EH (cell line): Measurements from ENCODE around the gene LNPEP.
"Not testable (repeated sequence)": the region's sequence is repeated elsewhere in the genome, so short reads cannot be mapped to it uniquely, and the experiment has no call there.

ENCODE experiments used
- DNase-seq: peaks from one replicate; pipeline ENCODE4 v3.0.0-alpha.2; 2015; ENCODE audit warnings: low read depth

Gene LNPEP

GRCh38 chr5:96930058-96930457 lies 5.8 kb upstream of the LNPEP start:
- no peak for DNase-seq

GRCh38 chr5:96930589-96930988 lies 5.3 kb upstream of the LNPEP start:
- no peak for DNase-seq

GRCh38 chr5:96931037-96931436 lies 4.8 kb upstream of the LNPEP start:
- not testable (repeated sequence) for DNase-seq

- DNase-seq, result no peak
These were observed 4.3 kb upstream of the LNPEP start for GRCh38 chr5:96931605-96932004.

- DNase-seq, result no peak
These were observed 3.9 kb upstream of the LNPEP start for GRCh38 chr5:96932026-96932425.

- DNase-seq, result peak; percentile 59
These were observed 1.8 kb upstream of the LNPEP start for GRCh38 chr5:96933764-96934707.

GRCh38 chr5:96934708-96935558 lies 947 bp upstream of the LNPEP start:
- peak; percentile 94 for DNase-seq

GRCh38 chr5:96936431-96937320 lies 796 bp downstream of the LNPEP start:
- DNase-seq, result peak; percentile 30

- DNase-seq, result peak; percentile 37
These were observed 4.7 kb downstream of the LNPEP start for GRCh38 chr5:96940586-96940985.

- no peak for DNase-seq
These were observed 5.3 kb downstream of the LNPEP start for GRCh38 chr5:96941140-96941539.

GRCh38 chr5:96942078-96942477 lies 6.2 kb downstream of the LNPEP start:
- no peak for DNase-seq

GRCh38 chr5:96942911-96943310 lies 7.0 kb downstream of the LNPEP start:
- DNase-seq, result peak; percentile 76

- no peak for DNase-seq
These were observed 7.9 kb downstream of the LNPEP start for GRCh38 chr5:96943799-96944198.

- no peak for DNase-seq
These were observed 9.4 kb downstream of the LNPEP start for GRCh38 chr5:96945144-96945897.

GRCh38 chr5:96946381-96946780 lies 10.5 kb downstream of the LNPEP start:
- DNase-seq, result no peak

- no peak for DNase-seq
These were observed 16.4 kb downstream of the LNPEP start for GRCh38 chr5:96952118-96952750.

- no peak for DNase-seq
These were observed 17.3 kb downstream of the LNPEP start for GRCh38 chr5:96952974-96953730.

GRCh38 chr5:96957254-96958049 lies 21.6 kb downstream of the LNPEP start:
- DNase-seq, result no peak

- no peak for DNase-seq
These were observed 23.1 kb downstream of the LNPEP start for GRCh38 chr5:96958977-96959376.
